Mammary epithelial cell (primary cell): ENCODE measurements around the gene TCF4.

Experiments
- EZH2 ChIP-seq: IDR thresholded peaks from 2 replicates; pipeline ENCODE4 v1.6.1; 2012; ENCODE audit warnings: low read length, inconsistent platforms, borderline replicate concordance
- TF ChIP-seq, protein P1 (sequence below), 2 donors: IDR thresholded peaks in 1 of 2; conservative IDR thresholded peaks in 1 of 2; 2 replicates each; pipeline ENCODE4 v1.5.1; 2011 to 2012; ENCODE audit warnings: inconsistent platforms in 2 of 2, low read length in 2 of 2, mild to moderate bottlenecking in 2 of 2, control low read depth in 1 of 2, low read depth in 1 of 2; ENCODE audit not compliant: insufficient read depth in 1 of 2; ENCODE audit errors: extremely low read depth in 1 of 2

DNA sequence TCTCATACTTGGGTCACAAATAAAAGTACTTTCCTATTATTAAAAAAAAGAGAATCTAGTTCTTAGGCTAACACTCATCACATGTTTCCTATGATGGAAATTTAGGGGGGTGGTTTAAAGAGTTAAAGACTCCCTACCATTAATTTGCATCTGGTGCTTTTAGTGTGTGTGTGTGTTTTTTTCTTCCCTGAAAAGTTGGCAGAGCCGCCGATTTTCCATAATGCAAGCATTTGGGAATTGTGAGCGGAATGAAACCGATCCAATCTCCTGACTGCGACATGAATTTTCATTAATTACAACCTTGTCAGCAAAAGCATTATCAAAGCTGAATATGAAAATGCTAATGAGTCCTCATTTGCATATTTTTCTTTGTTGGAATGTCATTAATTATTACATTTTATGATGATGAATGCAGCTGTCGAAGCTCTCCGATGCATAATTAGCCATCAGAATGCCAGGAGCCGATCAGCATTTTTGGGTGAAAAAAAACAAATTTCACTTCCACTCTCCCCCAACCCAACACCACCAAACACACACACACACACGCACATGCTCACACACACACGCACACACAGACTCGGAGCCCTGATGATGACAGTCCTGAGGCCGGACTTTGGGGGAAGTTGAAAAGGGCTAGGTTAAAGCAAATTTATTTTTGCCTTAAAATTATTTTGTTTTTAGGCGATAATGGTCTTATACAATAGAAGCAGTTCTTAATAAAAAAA lies 165.4 kb downstream of the TCF4 start:
- TF ChIP-seq, protein P1, sequence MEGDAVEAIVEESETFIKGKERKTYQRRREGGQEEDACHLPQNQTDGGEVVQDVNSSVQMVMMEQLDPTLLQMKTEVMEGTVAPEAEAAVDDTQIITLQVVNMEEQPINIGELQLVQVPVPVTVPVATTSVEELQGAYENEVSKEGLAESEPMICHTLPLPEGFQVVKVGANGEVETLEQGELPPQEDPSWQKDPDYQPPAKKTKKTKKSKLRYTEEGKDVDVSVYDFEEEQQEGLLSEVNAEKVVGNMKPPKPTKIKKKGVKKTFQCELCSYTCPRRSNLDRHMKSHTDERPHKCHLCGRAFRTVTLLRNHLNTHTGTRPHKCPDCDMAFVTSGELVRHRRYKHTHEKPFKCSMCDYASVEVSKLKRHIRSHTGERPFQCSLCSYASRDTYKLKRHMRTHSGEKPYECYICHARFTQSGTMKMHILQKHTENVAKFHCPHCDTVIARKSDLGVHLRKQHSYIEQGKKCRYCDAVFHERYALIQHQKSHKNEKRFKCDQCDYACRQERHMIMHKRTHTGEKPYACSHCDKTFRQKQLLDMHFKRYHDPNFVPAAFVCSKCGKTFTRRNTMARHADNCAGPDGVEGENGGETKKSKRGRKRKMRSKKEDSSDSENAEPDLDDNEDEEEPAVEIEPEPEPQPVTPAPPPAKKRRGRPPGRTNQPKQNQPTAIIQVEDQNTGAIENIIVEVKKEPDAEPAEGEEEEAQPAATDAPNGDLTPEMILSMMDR (conservative IDR thresholded peaks at IDR 0.05 in 1 of 2, IDR thresholded peaks at IDR 0.05 in 1 of 2; ENCODE audit: extremely low read depth in 1 of 2, insufficient read depth in 1 of 2, low read depth in 1 of 2, low read length in 2 of 2): no peak
- no peak for TF ChIP-seq EZH2
